ENCODE results near the gene CBFA2T3.
"Not testable (repeated sequence)": the region's sequence is repeated elsewhere in the genome, so short reads cannot be mapped to it uniquely, and the experiment has no call there.

The CBFA2T3 gene

DNA sequence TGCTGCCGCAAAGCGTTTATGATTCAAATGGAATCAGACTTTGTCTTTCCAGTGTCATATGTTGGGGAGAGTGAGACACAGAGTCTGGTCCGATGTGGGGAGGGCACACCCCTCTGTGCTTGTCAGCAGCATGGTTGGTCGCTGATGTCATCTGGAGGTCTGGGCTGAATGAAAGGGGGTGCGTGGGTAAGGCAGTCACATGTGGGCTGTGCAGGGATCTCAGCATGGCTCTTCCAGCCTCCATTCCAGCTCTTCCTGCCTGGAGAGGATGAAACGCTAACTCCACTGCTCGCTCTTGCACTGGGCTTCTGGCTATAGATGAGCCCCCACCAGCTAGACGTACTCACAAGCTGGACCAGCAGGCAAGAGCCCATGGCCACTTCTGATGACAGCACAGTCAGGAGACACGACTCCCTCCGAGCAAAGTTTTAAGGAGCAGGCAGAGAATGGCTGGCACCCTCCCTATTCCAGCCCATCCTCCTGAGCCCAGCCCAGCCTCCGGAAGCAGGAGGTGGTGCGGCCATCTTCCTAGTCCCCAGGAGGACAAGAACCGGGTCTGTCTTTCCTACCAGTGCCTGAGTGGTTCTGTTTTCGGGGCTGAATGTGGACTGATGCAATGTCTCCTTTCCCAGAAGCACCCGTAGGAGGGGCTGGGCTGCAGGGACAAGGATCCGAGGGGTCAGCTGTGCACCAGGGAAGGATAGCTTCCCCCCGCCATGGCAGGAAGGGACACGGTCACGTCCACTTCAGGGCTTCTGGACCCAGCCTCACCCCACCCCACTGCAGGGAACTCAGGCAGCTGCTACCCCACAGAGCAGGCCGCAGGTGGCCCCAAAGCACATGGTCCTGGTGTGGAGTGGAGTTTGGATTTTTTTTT, 41.5 kb upstream of the CBFA2T3 start:
- Histone ChIP-seq H3K4me3 (no peak overlapping the region), H3K36me3 (no peaks in the 10 kb centered on the region), H3K27me3 (peaks cover 0 to 62% of the 10 kb centered on the region in 2 donors), H3K27ac (no peak overlapping the region), H3K9me3 (no peaks in the 10 kb centered on the region), H3K4me1 (no peaks in the 10 kb centered on the region)
- intact Hi-C loops (cut with DNase I; ENCODE audit: low total_unique reads) = no loop called here
- TF ChIP-seq CTCF (IDR thresholded peaks at IDR 0.05) = no peak
- peak in 1 of 2 donors; percentile 48 for DNase-seq

- DNase-seq = peak in 1 of 2 donors; percentile 52
- H3K9me3 ChIP-seq = no peaks in the 10 kb centered on the region
- H3K27me3 ChIP-seq = peaks cover 0 to 67% of the 10 kb centered on the region in 2 donors
These were observed 40.7 kb upstream of the CBFA2T3 start for GRCh38 chr16:89017543-89018281.

GRCh38 chr16:89016561-89016960, 39.6 kb upstream of the CBFA2T3 start:
- H3K27ac ChIP-seq = not testable (repeated sequence)
- H3K27me3 ChIP-seq = peaks cover 0 to 65% of the 10 kb centered on the region in 2 donors

More at GRCh38 chr16:89017543-89018281, 40.7 kb upstream of the CBFA2T3 start:
- Histone ChIP-seq H3K36me3 (no peaks in the 10 kb centered on the region), H3K4me3 (no peak overlapping the region), H3K27ac (no peak overlapping the region), H3K4me1 (no peaks in the 10 kb centered on the region)
- intact Hi-C loops (cut with DNase I; ENCODE audit: low total_unique reads) = no loop called here
- no peak for TF ChIP-seq CTCF (IDR thresholded peaks at IDR 0.05)

DNA sequence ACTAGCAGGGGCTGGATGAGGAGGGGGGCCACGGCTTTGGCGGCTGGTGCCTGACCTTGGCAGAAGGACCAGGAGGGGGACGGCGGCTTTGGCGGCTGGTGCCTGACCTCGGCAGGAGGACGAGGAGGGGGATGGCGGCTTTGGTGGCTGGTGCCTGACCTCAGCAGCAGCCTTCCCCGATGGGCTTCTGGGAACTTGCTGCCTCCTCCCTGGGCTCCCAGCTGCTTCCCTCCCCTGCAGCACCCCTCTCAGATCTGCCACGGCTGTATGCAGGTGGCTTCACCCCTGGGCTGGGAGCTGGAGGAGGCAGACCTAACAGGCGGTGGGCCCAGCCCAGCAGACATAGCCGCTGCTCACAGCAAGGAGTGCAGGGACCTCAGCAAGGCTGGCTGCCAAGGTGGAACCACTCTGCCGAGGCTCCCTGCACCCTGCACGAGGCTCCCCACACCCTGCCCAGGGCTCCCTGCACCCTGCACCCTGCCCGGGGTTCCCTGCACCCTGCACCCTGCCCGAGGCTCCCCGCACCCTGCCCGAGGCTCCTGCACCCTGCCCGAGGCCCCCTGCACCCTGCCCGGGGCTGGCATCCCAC, 38.4 kb upstream of the CBFA2T3 start:
- no peak for TF ChIP-seq CTCF (IDR thresholded peaks at IDR 0.05)
- peak in 1 of 2 donors; percentile 58 for DNase-seq
- no peaks in the 10 kb centered on the region for H3K4me1 ChIP-seq
- H3K36me3 ChIP-seq = no peaks in the 10 kb centered on the region
- H3K27ac ChIP-seq = no peak overlapping the region
- no peaks in the 10 kb centered on the region for H3K9me3 ChIP-seq
- peaks cover 0 to 61% of the 10 kb centered on the region in 2 donors for H3K27me3 ChIP-seq
- H3K4me3 ChIP-seq = no peak overlapping the region
- intact Hi-C loops (cut with DNase I; ENCODE audit: low total_unique reads) = no loop called here

More at GRCh38 chr16:89016561-89016960, 39.6 kb upstream of the CBFA2T3 start:
- H3K36me3 ChIP-seq; intact Hi-C loops (cut with DNase I; ENCODE audit: low total_unique reads); H3K9me3 ChIP-seq; H3K4me1 ChIP-seq; H3K4me3 ChIP-seq: not testable (repeated sequence)
- peak in 1 of 2 donors; percentile 7 for DNase-seq

- Histone ChIP-seq H3K4me1 (no peaks in the 10 kb centered on the region), H3K27ac (no peak overlapping the region), H3K36me3 (no peaks in the 10 kb centered on the region), H3K27me3 (peaks cover 0 to 61% of the 10 kb centered on the region in 2 donors), H3K9me3 (no peaks in the 10 kb centered on the region), H3K4me3 (no peak overlapping the region)
- DNase-seq = peak in 1 of 2 donors; percentile 43
- intact Hi-C loops (cut with DNase I; ENCODE audit: low total_unique reads) = no loop called here
- TF ChIP-seq CTCF (IDR thresholded peaks at IDR 0.05) = no peak
These were observed 37.6 kb upstream of the CBFA2T3 start for GRCh38 chr16:89014403-89015230.
